GM12891 (cell line): Measurements from ENCODE around the gene TMEM60.

Experiments
- POLR2A ChIP-seq: IDR thresholded peaks from 2 replicates; pipeline ENCODE4 v1.6.1; 2011; ENCODE audit warnings: low read depth, low read length, control low read depth
- POLR2AphosphoS5 ChIP-seq: IDR thresholded peaks from 2 replicates; pipeline ENCODE4 v1.6.1; 2011; ENCODE audit warnings: low read depth, low read length, control low read depth
- POU2F2 ChIP-seq: IDR thresholded peaks from 2 replicates; pipeline ENCODE4 v1.6.1; 2011; ENCODE audit warnings: low read depth, mild to moderate bottlenecking, control low read depth, low read length, moderate library complexity
- SPI1 ChIP-seq: IDR thresholded peaks from 2 replicates; pipeline ENCODE4 v1.6.1; 2011; ENCODE audit warnings: low read depth, low read length, control low read depth
- TAF1 ChIP-seq: IDR thresholded peaks from 2 replicates; pipeline ENCODE4 v1.6.1; 2011; ENCODE audit warnings: low read depth, low read length, control low read depth

DNA sequence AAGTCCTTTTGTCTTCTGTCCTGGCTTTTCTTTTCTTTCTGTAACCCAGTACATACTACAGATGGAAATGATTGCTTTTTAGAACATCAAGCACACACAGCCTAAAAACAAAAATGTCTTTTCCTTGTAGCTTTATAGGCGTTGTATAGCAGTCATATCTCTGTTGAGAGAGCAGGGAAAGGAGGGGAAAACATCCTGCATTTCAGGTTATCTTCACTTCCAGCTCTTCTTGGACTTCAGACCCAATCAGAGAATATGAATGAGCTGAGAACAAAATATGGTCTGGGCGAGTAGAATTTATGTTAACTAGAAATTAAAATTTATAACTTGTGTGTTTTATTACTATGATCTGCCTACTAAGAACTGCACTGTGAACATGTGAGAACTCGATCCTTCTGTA, 14.7 kb downstream of the TMEM60 start:
- no peak for TF ChIP-seq POLR2AphosphoS5
- no peak for TF ChIP-seq TAF1
- no peak for TF ChIP-seq POLR2A
- no peak for TF ChIP-seq SPI1
- TF ChIP-seq POU2F2: no peak
